ENCODE data around the gene TMEM30A.

DNA sequence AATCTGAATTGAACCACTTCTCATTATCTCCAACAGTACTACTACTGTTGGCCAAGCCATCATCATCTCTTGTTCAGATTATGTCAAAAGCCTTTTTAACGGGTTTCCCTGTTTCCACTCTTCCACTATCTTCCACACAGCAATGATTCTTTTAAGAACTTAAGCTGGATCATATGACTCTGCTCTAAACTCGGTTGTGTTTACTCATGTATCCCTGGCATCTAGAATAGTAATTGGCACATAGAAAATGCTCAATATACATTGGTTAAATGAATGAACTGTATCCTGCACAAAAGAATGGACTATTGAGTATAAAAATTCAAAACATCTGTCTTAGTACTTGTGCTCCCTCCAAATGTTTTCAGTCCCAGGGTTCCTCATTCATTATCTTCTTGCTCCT is 38.2 kb downstream of the TMEM30A start:
- TF ChIP-seq, protein P1, sequence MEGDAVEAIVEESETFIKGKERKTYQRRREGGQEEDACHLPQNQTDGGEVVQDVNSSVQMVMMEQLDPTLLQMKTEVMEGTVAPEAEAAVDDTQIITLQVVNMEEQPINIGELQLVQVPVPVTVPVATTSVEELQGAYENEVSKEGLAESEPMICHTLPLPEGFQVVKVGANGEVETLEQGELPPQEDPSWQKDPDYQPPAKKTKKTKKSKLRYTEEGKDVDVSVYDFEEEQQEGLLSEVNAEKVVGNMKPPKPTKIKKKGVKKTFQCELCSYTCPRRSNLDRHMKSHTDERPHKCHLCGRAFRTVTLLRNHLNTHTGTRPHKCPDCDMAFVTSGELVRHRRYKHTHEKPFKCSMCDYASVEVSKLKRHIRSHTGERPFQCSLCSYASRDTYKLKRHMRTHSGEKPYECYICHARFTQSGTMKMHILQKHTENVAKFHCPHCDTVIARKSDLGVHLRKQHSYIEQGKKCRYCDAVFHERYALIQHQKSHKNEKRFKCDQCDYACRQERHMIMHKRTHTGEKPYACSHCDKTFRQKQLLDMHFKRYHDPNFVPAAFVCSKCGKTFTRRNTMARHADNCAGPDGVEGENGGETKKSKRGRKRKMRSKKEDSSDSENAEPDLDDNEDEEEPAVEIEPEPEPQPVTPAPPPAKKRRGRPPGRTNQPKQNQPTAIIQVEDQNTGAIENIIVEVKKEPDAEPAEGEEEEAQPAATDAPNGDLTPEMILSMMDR (conservative IDR thresholded peaks at IDR 0.05; ENCODE audit: low read depth, low read length), result no peak
- no peak for TF ChIP-seq EZH2phosphoT487 (IDR thresholded peaks at IDR 0.05; ENCODE audit: borderline replicate concordance, low read length)
- no peak for TF ChIP-seq EZH2 (IDR thresholded peaks at IDR 0.05; ENCODE audit: low read length, unreplicated experiment)

Measured in PC-3 (cell line).